HG03097 (cell line): ENCODE measurements around the gene SLC35A2.

Experiments
- ATAC-seq: cut with Tn5 transposase; IDR thresholded peaks from one replicate; pipeline ENCODE4 v1.9.1; 2021; ENCODE audit not compliant: unreplicated experiment, low FRiP score

The SLC35A2 gene

DNA sequence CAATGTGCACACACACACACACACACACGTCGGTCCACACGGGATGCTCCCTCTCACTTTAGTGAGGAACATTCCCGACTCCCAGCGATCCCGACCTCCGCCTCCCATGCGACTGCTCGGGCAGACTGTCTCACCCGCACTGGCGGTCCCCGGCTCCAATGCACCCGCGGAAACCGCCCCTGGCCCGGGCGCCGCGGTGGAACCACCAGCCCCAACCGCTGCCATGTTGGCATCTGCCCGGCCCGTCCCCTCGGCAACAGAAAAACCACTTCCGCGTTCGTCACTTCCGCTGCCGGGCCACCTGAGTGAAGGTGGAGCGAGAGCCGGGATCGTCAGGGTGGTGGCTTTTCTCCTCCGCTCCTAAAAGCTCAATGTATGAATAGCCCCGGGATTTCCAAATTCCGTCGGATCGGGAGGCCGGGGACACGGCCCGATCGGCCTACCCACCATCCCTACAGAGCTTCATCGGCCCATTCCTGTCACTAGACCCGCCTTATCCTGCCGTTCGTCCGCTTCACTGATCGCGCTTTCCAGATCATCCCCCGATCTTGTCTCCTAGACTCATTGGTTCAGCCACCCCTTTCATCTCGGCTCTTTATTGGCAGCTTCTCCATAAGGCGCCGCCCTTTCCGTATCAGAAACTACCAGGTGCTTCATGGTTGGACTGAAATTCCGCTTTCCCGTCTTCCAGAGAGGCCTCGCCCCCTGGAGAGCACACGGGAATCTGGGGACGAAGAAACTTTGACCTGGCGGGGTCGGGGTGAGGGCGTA is at the start of gene SLC35A2:
Gene SLC35A2, minus strand, starts transcription at position 235 of the 771 bp plus-strand sequence. Its CDS starts 10 bp downstream, at position 225.
- peak; percentile 38 for ATAC-seq

DNA sequence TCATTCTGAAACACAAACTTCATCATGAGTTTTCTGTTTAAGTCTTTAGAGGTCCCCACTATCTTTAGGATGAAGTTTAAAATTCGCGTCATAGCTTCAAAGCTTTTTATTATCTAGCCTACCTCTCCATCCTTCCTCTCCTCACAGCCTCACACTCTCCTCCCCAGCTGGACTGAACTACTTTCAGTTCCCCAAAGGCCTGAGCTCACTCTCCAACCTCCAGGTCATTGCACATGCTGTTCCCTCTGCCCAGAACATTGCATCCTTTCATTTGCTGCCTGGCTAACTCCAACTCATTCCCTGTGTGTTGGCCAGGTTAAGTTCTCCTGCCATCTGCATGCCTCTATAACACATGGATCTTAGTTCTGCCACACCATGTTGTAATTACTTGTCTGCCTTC is 48.8 kb upstream of the SLC35A2 start:
- no peak for ATAC-seq

GRCh38 chrX:48958635-48959094 is 47.2 kb upstream of the SLC35A2 start:
- no peak for ATAC-seq

- peak; percentile 82 for ATAC-seq
These were observed 46.6 kb upstream of the SLC35A2 start for GRCh38 chrX:48957827-48958634.

DNA sequence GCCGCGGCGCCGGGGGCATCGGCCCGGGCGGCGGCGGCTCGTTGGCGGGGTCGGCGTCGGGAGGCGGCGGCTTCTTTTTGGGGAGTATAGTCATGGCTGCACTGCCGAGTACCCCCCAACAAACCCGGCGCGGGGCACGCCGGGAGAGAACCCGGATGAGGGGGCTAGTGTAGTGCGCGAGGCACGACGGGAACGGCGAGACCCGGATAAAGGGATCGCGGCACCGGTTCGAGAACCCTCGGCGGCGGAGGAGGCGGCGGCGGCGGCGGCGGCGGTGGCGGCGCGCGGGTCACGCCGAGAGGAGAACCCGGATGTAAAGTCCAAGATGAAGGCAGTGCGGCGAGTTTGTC is 46.0 kb upstream of the SLC35A2 start, which contains the start of gene OTUD5:
Gene OTUD5, minus strand, starts transcription at position 131 of the 350 bp plus-strand sequence. Its CDS starts 37 bp downstream, at position 94.
- ATAC-seq = peak; percentile 31

DNA sequence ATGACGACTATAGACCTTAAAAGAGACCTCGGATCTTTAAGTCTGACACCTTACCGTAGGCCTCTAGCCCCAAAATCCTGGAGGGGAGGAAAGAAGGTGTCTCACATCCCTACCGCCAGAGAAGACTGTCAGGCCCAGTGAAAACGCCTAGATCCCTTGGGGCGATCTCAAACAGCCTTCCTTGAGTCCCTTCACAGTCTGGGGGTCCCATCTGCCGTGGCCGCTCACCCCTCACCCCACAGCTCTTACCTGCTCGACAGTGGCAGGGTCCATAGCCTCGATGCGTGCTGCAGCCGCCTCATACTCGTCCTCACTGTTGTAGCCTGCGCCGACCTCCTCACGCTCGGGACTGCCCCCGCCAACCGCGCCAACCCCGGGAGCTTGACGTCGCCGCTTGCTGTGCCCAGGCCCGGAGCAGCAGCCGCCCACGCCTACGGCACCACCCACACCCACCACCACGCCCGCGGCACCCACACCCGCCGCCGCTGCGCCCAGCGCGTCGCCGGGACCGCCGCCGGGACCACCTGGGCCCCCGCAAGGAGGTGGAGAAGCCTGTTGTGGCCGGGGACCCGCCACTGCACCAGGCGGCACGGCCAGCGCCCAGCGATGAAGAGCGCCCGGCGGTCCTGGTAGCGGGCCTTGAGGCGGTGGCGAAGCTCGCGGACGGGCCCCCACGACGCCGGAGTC is 45.4 kb upstream of the SLC35A2 start:
- peak; percentile 4 for ATAC-seq

GRCh38 chrX:48948589-48948988 is 37.1 kb upstream of the SLC35A2 start:
- no peak for ATAC-seq

GRCh38 chrX:48945517-48946348 is 34.3 kb upstream of the SLC35A2 start:
- ATAC-seq = no peak

GRCh38 chrX:48942895-48943294 is 31.4 kb upstream of the SLC35A2 start:
- no peak for ATAC-seq

GRCh38 chrX:48940404-48940955 is 29.0 kb upstream of the SLC35A2 start:
- ATAC-seq = no peak

DNA sequence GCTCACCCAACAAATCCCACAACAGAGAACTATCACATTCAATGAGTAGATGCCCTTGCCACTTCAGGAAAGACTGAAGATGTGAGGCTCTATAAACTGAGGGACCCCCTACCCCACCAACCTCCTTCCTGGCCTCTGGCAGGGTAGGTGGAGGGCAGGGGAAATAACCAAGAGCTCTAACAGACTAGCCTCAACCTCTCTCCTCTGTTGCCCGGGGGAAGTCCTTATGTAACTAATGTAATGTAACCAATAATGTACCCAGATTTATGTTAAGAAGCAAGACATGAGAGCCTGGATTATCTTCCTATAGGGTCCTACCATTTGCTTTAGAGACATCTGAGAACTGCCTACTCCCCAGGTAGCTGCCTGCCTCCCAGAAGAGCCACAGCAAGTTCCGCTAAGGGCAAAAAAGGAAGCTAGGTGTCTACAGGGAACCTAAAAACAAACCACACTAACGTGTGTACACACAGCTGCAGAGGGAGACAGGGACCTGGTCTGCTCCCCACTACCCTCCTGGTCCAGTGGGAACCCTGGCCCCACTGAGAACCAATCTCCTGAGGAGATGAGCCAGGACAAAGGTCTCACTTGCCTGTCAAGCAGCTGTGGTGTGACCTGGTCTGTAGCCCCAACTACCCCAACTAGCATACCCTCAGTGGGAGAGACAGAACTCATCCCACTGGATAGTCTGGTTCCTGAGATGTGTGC is 28.2 kb upstream of the SLC35A2 start:
- ATAC-seq = no peak

- peak; percentile 46 for ATAC-seq
These were observed 27.4 kb upstream of the SLC35A2 start for GRCh38 chrX:48938721-48939425.

- ATAC-seq = peak; percentile 47
These were observed 25.8 kb upstream of the SLC35A2 start for GRCh38 chrX:48937054-48937907.

- ATAC-seq = peak; percentile 6
These were observed 25.1 kb upstream of the SLC35A2 start for GRCh38 chrX:48936429-48937053.

- no peak for ATAC-seq
These were observed 23.8 kb upstream of the SLC35A2 start for GRCh38 chrX:48935301-48935670.

DNA sequence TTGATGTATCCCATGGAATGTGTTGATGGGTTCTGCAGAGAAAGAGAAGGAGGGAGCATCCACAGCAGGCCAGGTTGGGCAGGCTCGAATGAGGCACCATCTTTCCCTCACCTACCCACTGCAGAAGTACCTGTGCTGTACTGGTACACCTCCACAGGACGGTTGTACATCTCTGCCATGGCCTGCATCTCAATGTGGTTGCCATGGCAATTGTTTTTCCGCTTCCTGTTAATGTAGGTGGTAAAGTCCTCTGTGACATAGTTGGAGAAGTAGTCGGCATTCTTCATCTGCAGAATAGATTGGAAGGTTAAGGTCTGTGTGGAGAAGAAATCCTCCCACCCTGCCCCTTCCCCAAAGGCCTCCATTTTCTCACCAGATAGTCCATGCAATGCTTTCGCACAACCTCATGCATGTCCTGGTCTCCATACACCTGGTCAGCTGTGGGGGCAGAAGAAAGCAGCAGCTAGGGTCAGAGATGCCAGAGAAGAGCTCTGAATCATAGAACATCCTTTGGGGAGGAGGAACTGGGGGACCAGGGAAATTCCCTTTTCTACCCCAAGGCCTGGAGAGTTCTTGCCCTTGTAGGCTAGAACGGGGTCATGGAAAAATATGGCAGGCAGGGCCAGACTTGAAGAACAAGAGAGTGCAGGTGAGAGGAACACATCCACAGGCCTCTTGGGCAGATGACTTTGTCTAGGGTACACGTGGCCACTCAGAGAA is 23.3 kb upstream of the SLC35A2 start:
- ATAC-seq = no peak

GRCh38 chrX:48933757-48934156 is 22.3 kb upstream of the SLC35A2 start:
- ATAC-seq = no peak
